Measurements from ENCODE around the gene PRKCQ.

DNA sequence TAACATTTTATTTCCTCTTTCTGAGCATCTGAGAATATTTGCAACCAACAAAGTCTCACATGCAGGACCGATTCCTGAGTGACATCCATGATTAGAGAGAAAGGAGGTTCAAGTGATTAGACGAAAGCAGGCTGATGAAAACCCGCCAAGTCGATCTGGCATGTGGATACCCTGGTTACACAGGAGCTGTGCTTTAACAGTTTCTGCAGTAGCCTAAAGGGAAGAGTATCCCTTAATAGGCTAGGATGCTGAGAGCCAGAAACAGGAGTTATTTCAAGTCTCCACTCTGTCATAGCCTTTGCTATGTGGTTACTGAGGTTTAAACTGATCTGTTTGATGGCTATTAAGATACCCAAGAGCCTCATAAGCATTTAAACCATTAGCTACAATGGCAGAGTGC lies 82.5 kb downstream of the PRKCQ start:
- TF ChIP-seq GATA2 (IDR thresholded peaks at IDR 0.05; ENCODE audit: low read depth, low read length) (no peak), GATA3 (IDR thresholded peaks at IDR 0.05; ENCODE audit: low read depth, low read length) (no peak)

Data from SH-SY5Y (cell line).